ENCODE measurements around the gene VPS13D. TPM values are rescaled to one million over a fixed set of nuclear protein-coding genes. Genes with fewer than 3 reads are reported as not detected.
"Not testable (repeated sequence)": the region's sequence is repeated elsewhere in the genome, so short reads cannot be mapped to it uniquely, and the experiment has no call there.

VPS13D gene
- total RNA-seq, 1 experiment from 2014 or later, result 11.1 TPM

DNA sequence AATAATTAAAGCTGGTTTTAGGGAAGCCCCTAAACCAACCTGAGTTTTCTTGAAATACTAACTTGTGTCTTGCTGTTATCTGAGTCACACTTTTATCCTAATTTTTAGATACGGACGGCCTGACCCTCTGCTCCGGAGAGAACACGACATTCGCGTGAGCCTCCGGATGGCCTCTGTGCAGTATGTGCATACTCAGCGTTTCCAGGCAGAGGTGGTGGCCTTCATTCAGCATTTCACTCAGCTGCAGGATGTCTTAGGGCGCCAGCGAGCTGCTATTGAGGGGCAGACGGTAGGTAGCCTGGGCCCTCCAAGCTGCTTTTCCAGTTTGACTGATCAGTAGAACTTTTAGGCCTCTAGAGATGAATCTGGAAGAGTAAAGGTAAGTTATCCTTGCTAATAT, 63.6 kb downstream of the VPS13D start:
- no peak for DNase-seq (ENCODE audit: low read depth)

DNA sequence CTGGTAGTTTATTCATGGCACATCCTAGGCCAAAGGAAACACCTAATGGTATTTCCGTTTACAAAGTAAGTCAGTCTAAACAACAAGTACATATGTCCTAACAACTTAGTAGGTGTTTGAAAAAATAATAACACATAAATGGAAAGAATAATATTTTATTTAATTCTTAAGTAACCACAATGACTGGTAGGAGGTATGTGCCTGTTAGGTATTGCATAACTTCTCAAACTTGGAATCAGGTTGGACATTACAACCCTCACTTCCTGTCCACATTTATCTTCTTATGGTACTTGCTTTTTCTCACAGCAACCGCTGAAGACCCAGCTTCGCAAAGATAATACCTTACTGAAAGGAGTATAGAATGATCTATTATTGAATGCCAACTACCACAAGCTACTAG, 64.2 kb downstream of the VPS13D start:
- no peak for DNase-seq (ENCODE audit: low read depth)

DNA sequence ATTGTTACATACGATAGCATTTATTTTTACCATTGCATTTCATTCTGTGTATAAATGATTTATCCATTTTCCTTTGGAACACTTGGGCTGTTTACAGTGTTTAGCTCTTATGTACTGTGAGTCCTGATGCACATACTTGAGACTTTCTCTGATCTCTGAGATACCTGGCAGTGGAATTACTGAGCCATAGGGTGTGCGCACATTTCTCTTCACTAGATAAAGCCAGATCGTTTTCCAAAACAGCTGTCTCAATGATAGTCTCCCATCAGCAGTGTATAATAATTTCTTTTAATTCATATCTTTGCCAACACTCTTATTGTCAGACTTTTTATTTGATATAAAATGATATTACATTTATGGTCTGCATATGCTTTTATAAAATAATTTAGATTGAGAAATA, 66.2 kb downstream of the VPS13D start:
- no peak for DNase-seq (ENCODE audit: low read depth)

DNA sequence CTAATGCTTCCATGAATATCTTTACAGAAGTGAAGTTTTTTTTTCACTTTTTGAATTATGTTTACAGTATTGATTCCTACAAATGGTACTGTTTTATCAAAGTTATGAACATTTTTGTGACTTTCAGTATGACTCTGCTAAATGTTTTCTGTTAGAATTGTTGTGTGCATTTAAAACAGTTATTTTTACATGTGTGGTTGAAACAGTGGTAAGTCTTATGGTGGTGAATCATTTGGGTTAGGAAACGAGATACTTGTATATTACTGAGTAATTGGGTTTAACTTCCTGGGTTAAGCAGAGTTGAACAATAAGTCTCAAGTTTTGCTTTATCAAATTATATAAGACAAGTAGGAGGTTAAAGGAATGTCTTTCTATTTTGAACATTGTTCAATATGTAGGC, 66.8 kb downstream of the VPS13D start:
- DNase-seq (ENCODE audit: low read depth), result peak; percentile 40

DNA sequence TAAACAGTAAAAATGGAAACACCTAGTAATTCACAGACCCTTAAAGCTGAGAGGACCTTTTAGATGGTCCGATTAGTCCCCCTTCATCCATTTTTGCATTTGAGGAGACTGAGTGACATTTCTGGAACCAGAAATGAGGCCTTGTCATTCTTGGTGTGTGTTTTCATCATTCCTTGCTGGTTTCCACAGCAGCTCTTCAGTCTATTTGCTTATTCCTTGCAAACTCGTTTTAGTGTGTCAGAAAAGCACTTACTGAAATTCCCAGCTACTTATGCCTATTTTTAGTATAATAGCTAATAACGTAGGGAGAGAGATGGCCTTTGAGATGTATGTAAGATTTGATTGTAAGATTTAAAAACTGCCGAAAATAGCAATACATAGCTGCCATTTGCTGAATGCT, 70.9 kb downstream of the VPS13D start:
- DNase-seq (ENCODE audit: low read depth), result no peak

DNA sequence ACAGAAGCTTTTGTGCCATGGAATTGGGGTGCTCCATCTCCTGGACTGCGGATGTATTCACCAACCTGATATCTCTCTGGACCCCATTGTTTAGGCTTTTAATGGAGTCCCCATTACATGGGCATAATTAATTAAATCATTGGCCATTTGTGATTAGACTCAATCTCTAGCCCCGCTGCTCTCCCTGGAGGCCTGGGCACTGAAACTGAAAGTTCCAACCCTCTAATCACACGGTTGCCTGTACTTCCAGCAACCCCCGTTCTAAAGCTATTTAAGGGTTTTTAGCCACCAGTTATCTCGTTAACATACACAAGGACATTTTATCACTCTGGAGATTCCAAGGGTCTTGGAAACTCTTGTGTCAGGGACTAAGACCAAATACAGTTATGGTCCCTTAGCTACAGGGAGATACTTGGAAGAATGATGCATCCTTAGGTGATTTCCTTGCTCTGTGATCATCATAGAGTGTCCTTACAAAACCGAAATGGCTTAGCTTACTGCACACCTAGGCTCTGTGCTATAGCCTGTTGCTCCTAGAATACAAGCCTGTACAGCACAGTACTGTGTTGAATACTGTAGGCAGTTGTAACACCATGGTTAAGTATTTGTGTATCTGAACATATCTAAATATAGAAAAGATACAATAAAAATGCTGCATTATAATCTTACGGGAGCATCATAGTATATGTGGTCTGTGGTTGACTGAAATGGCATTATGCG, 71.8 kb downstream of the VPS13D start:
- no peak for DNase-seq (ENCODE audit: low read depth)

DNA sequence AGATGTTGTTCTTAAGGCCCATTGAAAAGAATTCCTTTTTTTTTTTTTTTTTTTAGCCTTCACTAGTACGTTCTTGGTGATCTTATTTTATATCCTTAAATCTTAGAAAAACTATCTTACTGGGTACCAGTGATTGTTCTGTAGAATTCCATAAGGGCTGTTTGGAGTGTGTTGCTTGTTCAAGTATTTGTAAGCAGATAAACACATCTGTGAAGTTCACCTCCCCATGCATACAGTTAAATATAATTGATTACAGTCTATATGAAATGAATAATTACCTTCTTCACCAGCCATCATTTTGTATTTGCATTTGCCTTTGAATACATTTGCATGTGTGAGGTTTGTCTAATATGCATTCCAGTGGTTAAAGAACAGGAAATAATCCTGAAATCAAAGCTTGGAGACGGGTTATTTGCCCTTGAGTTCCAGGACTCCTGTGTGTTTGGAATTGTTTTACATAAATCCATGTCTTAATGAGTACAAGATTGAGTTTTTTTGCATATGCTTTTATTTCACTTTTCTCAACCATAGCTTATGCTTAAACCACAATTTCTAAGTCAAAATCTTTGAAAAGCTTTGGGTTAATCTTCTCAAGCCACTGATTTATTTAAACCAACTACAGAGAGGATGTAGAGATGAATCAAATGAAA, 73.1 kb downstream of the VPS13D start:
- no peak for DNase-seq (ENCODE audit: low read depth)

DNA sequence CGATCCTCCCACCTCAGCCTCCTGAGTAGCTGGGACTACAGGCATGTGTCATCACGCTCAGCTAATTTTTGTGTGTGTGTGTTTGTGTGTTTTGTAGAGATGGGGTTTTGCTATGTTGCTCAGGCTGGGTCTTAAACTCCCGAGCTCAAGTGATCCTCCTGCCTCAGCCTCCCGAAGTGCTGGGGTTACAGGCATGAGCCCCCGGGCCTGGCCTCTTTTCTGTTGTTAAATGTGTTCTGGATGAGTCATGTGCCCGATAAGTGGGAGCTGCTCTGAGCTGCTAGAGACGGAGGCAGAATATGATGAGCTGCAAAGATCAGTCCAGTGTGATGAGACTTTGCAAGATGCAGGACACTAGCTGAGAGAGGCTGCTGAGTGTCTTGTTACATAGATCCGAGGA, 75.5 kb downstream of the VPS13D start:
- peak; percentile 10 for DNase-seq (ENCODE audit: low read depth)

DNA sequence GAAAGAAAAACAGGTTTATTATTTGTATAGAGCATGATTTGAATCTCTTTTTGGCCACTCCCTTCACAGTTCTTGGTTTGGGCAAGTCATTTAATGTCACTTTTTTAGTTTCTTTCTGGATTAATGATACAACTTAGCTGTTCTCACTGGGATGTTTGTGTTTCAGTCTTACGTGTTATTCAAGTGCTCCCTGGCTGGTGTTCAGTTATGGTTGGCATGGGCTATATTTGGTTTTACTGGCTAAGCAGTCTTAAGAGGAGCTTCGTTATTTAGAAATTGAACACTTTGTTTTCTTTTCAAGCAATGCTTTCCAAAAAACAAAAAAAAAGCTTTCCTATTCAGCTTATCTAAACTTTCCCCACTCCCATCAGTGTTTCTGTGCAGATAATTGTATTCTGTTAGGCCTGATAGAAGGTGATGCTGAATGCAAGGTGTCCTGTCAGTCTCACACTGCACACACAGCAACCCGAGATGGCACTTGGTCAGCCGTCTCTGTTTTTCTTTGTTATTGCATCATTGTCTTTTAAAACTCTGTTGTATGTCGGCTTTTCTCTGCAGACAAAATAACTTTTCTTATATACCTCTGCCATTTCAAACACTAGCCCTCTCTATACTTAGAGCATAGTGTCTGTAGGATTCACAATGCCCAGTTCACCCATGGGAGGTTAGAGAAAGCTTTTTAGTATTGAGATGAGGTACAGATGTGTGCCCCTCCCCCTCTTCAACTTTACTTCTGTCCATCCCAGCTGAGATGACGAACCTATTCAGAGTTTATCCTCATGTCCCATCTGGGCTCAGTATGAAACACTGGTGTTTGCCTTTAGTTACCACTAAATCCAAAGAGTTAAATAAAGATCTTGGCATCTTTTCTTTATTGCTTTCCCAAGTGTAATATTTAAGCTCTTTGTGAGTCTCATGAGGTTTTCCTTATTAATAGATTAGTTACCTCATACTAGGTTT, 80.2 kb downstream of the VPS13D start:
- no peak for DNase-seq (ENCODE audit: low read depth)

DNA sequence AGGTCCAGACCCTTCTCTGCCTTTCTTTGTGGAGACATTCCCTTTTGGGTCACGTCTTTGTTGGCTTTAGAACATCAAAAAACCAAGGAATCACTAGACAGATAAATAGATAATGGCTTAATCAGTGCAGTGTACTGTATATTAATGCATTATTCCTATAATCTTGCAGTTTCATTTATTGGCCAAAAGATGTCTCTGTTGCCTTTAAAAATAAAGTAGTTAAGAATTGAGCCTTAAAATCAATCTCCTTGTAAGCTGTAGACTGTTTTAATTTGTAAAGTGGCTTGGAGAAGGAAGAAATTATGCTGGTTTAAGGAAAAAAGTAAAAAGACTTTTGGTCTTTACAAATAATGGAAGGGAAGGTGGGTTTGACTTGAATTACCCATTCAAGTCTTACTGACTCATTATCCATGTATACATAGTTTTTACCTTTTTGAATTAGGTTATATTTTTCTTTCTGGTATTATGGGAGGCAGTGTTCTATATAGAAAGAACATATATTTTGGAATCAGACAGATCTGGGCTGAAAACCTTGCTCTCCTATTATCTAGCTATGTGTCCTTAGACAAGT, 84.6 kb downstream of the VPS13D start:
- no peak for DNase-seq (ENCODE audit: low read depth)

DNA sequence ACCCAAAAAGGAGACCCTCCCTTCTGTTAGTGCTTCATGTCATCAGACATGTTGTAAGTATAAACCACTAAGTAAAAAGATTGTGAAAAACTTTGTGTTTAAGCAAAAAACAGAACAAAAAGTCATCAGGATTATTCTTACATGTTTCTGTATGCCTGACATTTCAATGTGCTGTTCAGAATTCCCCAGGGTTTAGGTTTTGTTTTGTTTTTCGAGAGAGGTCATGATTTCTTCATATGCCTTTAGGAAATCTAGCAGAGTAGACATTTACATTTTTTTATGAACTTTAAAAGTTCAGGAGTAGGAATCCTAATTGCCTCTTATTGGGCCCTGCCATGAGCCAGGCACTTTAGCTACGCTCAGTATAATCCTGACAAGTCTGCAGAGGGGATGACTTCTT, 85.3 kb downstream of the VPS13D start:
- DNase-seq (ENCODE audit: low read depth), result no peak

DNA sequence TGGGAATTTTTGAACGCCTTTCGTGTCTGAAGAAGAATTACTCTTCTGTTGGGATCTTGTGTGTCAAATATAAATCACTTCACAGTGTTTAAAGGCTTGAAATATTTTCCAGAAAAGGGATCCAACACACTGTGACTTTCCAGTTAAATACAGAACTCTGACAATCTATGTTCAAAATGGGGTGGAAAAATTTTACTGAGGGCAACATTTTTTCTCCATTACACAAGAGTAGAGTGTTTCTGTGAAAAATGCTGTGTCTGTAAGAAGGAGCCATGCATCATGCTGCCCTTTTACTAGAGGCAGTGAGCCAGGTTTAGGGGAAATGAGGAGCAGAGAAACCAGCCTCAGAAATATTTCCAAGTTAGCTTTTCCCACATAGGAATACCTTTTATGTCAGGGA, 86.5 kb downstream of the VPS13D start:
- no peak for DNase-seq (ENCODE audit: low read depth)

DNA sequence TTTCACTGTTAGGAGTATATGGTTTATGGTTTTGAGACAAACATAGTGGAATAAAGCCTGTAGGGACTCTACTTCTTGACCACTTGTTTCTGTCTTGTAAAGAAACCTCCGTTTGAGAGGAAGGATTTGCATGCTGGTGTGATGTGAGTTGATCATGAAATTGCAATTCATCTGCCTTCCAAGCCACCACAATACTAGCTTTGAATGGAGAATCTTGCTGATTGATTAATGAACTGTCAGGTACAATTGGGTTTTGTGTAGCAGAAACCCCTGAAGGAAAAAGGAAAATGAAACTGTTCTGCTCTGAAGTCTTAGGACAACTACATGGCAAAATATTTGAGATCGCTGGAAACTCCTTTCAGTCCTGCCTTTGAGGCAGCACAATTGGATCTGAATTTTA, 90.7 kb downstream of the VPS13D start:
- no peak for DNase-seq (ENCODE audit: low read depth)

DNA sequence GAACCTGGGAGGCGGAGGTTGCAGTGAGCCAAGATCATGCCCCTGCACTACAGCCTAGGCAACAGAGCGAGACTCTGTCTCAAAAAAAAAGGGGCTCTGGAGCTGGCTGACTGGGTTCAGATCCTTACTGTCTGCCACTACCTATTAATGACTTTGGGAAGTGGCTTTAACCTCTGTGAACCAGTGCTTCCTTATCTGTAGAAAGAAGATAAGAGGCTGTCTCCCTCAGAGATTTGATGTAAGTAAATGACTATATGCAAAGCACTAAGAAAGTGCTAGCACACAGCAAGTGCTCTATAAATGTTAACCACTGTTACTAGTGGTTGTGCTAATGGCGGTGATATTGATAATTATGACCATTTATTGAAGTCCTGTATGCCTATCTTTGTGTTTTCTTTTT, 94.6 kb downstream of the VPS13D start:
- DNase-seq (ENCODE audit: low read depth), result no peak

DNA sequence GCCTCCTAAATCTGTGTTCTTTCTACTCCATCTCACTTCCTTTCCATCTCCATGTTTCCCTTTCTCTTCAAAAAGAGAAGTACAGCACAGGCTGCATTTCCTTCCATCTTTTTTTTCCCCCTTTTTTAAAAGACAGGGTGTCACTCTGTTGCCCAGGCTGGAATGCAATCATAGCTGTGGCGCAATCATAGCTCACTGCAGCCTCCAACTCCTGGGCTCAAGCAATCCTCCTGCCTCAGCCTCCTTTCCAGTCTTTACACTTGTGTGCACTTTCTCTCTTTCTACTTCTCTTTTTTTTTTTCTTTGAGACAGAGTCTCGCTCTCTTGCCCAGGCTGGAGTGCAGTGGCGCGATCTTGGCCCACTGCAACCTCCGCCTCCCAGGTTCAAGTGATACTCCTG, 95.1 kb downstream of the VPS13D start:
- not testable (repeated sequence) for DNase-seq (ENCODE audit: low read depth)

DNA sequence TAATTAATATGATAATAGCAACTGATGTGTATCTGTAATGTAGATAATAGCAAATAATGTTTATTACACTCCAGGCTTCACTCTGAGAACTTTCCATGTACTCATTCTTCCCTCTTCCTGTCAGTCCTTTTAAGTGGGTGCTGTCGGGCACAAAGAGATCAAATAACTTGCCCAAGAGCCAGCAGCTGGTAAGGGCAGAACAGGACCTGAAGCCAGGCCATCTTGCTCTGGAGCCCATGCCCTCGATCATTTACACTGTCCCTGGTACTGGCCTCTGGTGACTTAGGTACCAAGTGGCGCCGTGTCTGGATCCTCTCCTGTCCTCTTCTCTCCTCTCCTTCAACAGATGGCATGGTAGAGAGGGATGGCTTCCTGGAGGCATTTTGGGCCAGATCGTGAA, 97.2 kb downstream of the VPS13D start:
- DNase-seq (ENCODE audit: low read depth), result no peak

DNA sequence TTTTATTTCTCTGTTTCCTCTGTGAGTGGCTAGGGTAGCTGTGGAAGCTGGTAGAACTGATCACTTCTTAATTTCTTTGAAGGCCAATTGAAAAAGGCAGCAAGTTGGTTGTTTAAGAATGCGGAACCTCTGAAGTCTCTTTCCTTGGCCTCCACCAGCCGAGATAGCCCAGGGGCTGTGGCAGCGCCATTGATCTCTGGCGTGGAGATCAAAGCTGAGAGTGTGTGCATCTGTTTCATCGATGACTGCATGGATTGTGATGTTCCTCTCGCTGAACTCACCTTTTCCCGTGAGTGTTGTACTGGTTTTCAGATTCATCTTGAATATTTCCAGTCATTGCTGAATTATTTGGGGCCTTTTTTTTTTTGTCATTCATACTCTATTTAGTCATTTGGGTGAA, 97.7 kb downstream of the VPS13D start:
- DNase-seq (ENCODE audit: low read depth), result no peak

DNA sequence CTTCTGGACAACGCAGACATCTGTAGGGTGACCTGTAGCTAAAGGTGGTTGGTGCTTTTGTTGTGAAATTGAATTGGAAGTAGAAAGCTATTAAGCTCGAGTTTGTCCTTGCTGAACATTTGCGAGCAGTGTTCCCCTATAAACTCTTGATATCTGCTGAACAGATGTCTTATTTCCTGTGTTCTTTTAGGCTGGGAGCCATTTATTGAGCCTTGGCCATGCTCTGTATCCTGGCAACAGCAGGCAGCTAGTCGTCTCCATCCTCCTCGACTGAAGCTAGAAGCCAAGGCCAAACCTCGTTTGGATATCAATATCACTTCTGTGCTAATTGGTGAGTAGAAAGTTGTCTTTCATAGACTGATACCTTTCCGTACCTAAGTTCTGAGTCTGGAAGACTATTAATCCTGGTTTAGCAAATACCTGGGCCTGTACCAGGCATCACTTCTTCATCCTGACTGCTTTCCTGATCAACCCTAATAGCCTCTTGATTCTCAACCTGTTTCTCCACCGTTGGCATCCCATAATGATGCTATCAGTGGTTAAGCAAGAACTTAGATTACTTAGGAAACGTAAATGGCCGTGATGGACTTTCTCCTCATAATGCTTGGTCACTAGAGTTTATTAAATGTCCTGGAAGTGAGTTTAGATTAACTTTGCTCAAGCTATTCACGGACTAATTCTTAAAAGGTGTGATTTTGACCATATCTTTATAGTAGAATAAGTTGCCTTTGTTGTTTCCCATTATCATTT, 103.4 kb downstream of the VPS13D start:
- no peak for DNase-seq (ENCODE audit: low read depth)

DNA sequence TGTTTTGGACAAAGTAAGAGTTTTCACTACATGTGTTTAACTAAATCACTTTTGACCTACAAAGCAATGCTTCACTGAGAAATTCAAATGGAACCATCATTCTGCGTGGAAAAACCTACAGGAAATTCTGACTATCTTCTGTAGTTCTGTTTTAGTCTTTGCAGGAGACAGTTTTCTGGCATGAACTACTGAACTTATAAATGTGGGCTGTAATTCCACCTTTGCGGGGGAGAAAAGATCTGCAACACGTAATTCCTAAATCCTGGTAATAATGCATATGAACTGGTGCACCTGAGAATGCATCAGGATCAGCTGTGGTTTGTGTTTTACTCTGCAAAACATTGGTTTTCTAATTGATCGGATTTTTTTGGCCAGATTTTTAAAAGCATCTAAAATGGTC, 106.0 kb downstream of the VPS13D start:
- DNase-seq (ENCODE audit: low read depth), result no peak

DNA sequence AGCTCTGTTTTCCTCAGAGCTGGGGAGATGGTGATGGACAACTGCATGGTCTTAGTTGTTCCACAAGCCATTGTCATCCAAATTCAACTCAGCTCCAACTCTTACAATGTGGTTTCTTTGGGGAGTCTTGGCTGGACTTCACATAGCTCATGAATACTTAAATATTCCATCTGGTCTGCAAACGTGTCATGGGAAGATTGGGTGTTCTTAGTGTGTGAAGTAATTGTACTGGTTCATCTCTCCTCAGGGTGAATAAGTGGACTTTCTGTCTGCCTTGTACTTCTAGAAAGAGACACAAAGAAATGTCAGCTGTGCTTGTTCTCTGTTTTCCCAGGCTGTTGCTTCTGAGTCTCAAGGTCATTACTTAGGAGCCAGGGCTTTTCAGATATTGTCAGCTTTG, 106.6 kb downstream of the VPS13D start:
- DNase-seq (ENCODE audit: low read depth), result no peak

DNA sequence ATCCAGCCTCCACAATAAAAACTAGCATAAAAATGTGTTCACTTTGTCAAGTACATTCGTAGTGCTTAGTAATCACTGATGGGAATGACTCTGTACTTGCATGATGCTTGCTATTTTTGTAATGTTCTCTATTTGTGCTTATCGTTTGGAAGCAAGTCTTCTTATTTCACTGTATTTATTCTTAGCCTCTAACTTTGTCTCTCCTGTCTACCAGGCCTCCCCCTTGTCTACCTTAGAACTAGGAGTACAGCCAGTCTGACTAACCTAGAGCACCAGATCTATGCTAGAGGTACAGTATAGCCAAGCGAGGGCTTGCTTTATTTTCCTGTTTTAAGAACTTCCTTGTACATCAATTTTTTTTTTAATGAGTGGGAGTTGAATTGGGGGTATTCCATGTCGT, 108.2 kb downstream of the VPS13D start:
- DNase-seq (ENCODE audit: low read depth), result no peak

DNA sequence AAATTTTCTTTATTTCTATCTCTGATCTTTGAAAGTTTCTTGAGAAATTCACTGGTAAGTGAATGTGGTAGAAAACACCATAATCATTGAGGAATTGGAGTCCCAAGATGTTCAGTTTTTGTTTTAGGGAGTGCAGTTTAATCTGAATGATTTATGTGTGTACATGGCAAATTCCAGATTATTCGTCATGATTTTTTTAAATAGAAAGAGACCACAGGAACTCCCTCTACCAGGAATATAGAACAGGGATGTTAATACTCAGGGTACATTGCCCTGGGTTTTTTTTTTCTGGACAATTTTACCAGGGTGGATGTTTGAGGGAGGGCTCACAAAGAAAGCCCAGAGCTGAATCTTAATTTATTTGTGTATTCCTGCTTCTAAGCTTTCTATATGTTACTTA, 109.0 kb downstream of the VPS13D start:
- DNase-seq (ENCODE audit: low read depth), result no peak

Data from Daoy (cell line).